ENCODE results near the gene PPEF2.

DNA sequence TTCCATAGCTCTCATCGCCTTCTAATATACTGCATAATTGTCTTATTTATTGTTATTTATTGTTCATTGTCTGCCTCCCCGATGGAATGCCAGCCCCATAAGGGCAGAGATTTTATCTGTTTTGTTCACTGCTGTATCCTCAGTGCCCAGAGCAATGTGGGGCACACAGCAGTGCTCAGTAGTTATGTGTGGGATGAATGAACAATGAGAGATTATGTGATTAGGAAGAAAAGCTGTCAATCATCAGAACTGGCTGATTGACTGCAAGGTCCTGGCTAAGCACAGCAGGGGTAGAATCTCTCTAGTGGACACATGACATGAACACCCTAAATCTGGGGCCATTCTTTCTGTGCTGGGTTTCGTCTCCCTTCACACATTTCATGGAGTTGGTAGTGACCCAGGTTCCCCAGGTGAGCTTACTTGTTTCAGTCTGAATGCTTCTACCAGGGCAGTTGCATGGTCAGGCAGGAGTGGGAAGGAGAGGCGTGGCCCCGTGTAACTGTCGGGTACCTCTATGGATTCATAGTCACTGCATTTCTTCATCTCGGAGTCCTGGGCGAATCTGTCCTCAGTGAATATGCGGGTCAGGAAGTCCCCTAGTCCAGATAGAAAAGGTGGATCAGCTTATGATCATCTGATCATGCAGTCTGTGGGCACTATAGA lies 12.6 kb downstream of the PPEF2 start:
- TF ChIP-seq, protein P1, sequence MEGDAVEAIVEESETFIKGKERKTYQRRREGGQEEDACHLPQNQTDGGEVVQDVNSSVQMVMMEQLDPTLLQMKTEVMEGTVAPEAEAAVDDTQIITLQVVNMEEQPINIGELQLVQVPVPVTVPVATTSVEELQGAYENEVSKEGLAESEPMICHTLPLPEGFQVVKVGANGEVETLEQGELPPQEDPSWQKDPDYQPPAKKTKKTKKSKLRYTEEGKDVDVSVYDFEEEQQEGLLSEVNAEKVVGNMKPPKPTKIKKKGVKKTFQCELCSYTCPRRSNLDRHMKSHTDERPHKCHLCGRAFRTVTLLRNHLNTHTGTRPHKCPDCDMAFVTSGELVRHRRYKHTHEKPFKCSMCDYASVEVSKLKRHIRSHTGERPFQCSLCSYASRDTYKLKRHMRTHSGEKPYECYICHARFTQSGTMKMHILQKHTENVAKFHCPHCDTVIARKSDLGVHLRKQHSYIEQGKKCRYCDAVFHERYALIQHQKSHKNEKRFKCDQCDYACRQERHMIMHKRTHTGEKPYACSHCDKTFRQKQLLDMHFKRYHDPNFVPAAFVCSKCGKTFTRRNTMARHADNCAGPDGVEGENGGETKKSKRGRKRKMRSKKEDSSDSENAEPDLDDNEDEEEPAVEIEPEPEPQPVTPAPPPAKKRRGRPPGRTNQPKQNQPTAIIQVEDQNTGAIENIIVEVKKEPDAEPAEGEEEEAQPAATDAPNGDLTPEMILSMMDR (IDR thresholded peaks at IDR 0.05; ENCODE audit: poor library complexity) = no peak
- TF ChIP-seq EZH2 (IDR thresholded peaks at IDR 0.05; ENCODE audit: borderline replicate concordance) (no peak), EZH2phosphoT487 (IDR thresholded peaks at IDR 0.05; ENCODE audit: low read depth, severe bottlenecking, unreplicated experiment) (no peak)

All from hepatocyte (in vitro differentiated cells).